HepG2 (cell line): ENCODE results near the gene SPDYE4. TPM values are rescaled to one million over a fixed set of nuclear protein-coding genes. Genes with fewer than 3 reads are reported as not detected.

Source experiments
- ATAC-seq: fragments of 200-7000 bp; cut with Tn5 transposase; 3 replicates; pipeline ENCODE4 v1.9.1; 2020; ENCODE audit warnings: mild to moderate bottlenecking, moderate library complexity
- BruUV-seq: library from RNA; stranded (reverse); fragments of 400-500 nt; replicated peaks from 2 replicates; lab custom pipeline; 2021; lab: Mats Ljungman, UMichigan
- CTCF ChIA-PET: fragments of 300-600 bp; formaldehyde crosslinking; extraction: SDS; loops from one replicate; lab custom pipeline; 2021; ENCODE audit warnings: low total read pairs, inconsistent platforms, low intra/inter-chr PET ratio; lab: Yijun Ruan, JAX
- POLR2A ChIA-PET: fragments of 350-600 bp; sonication (Branson Sonifier 250); formaldehyde crosslinking; loops from one replicate; lab custom pipeline; 2020; ENCODE audit warnings: antibody characterized with exemption, inconsistent platforms; lab: Yijun Ruan, JAX
- DNase-seq: peaks from one replicate; pipeline ENCODE4 v3.0.0-alpha.2; 2015; ENCODE audit warnings: low spot score
- FAIRE-seq: peaks from 3 replicates; lab custom pipeline; 2011; peaks lifted over from hg19 to GRCh38; lab: Jason Lieb, UNC
- H2AFZ ChIP-seq: one replicate; pipeline ENCODE4 v1.6.1; 2011; ENCODE audit warnings: low read length, inconsistent platforms
- H3K27ac ChIP-seq: fragments of 300-600 bp; 3 replicates; pipeline ENCODE4 v1.8.0; 2011; ENCODE audit warnings: mixed run types, mild to moderate bottlenecking, mixed read lengths, low read length, inconsistent platforms; ENCODE audit not compliant: insufficient read depth; ENCODE audit errors: extremely low read length
- H3K27me3 ChIP-seq, 2 experiments: fragments of 200-600 bp in 1 of 2; 2 replicates in 1 of 2; 3 replicates in 1 of 2; pipeline versions ENCODE4 v1.6.0 to v1.8.0; 2011; ENCODE audit warnings: low read length in 2 of 2, mild to moderate bottlenecking in 2 of 2, moderate library complexity in 2 of 2, inconsistent platforms in 1 of 2; ENCODE audit not compliant: insufficient read depth in 2 of 2, control insufficient read depth in 1 of 2
- H3K36me3 ChIP-seq, 2 experiments: fragments of 200-600 bp in 1 of 2; replicated peaks in 1 of 2; 2 replicates in 1 of 2; 3 replicates in 1 of 2; pipeline versions ENCODE4 v1.5.1 to v1.8.0; 2011; ENCODE audit warnings: low read length in 2 of 2, inconsistent platforms in 1 of 2; ENCODE audit not compliant: insufficient read depth in 2 of 2, control insufficient read depth in 1 of 2
- H3K4me1 ChIP-seq: 2 replicates; pipeline ENCODE4 v1.5.1; 2012; ENCODE audit warnings: low read length, inconsistent platforms; ENCODE audit not compliant: insufficient read depth
- H3K4me2 ChIP-seq: 2 replicates; pipeline ENCODE4 v1.6.0; 2011; ENCODE audit warnings: low read depth, low read length, inconsistent platforms
- H3K4me3 ChIP-seq, 3 experiments: fragments of 200-600 bp in 1 of 3; sonication (generic), shearing (Covaris generic) in 1 of 3; replicated peaks in 1 of 3; 2 replicates each; pipeline ENCODE4 v1.5.1; 2011 to 2016; ENCODE audit warnings: low read length in 3 of 3, inconsistent platforms in 2 of 3, low read depth in 2 of 3, mild to moderate bottlenecking in 2 of 3, control low read depth in 1 of 3, mixed read lengths in 1 of 3; ENCODE audit not compliant: insufficient read depth in 1 of 3
- H3K79me2 ChIP-seq: one replicate; pipeline ENCODE4 v1.6.1; 2011; ENCODE audit warnings: low read length, inconsistent platforms; ENCODE audit not compliant: insufficient read depth
- H3K9ac ChIP-seq: 2 replicates; pipeline ENCODE4 v1.6.0; 2011; ENCODE audit warnings: mild to moderate bottlenecking, low read depth, low read length, inconsistent platforms; ENCODE audit not compliant: insufficient read depth
- H3K9me3 ChIP-seq: 2 replicates; pipeline ENCODE4 v1.5.1; 2012; ENCODE audit warnings: mild to moderate bottlenecking, low read length
- H4K20me1 ChIP-seq: 2 replicates; pipeline ENCODE4 v1.6.0; 2011; ENCODE audit warnings: inconsistent platforms, mild to moderate bottlenecking, low read length, moderate library complexity; ENCODE audit not compliant: insufficient read depth
- ADNP ChIP-seq: sonication (generic); formaldehyde crosslinking; IDR thresholded peaks from 2 replicates; pipeline ENCODE4 v1.4.0; 2020; ENCODE audit warnings: missing genetic modification reagents
- CEBPG ChIP-seq: IDR thresholded peaks from 2 replicates; pipeline ENCODE4 v1.6.1; 2016
- MBNL3 ChIP-seq: fragments of 250-450 bp; sonication (Bioruptor Pico); conservative IDR thresholded peaks from 2 replicates; pipeline ENCODE4 v1.8.0; 2022; ENCODE audit warnings: mild to moderate bottlenecking, inconsistent platforms
- NAIF1 ChIP-seq: sonication (generic); formaldehyde crosslinking; IDR thresholded peaks from 2 replicates; pipeline ENCODE4 v1.5.0; 2020; ENCODE audit warnings: mild to moderate bottlenecking, missing genetic modification reagents, borderline replicate concordance
- NCOA5 ChIP-seq: sonication (generic); formaldehyde crosslinking; IDR thresholded peaks from 2 replicates; pipeline ENCODE4 v1.4.0; 2020; ENCODE audit warnings: missing genetic modification reagents
- RAD51 ChIP-seq: fragments of 450-650 bp; IDR thresholded peaks from 2 replicates; pipeline ENCODE4 v1.6.1; 2016; ENCODE audit warnings: borderline replicate concordance
- SALL1 ChIP-seq: sonication (generic); formaldehyde crosslinking; IDR thresholded peaks from 2 replicates; pipeline ENCODE4 v1.8.0; 2022; ENCODE audit warnings: mild to moderate bottlenecking, missing genetic modification reagents
- SMAD1 ChIP-seq: sonication (generic); formaldehyde crosslinking; IDR thresholded peaks from 2 replicates; pipeline ENCODE4 v1.4.0; 2020; ENCODE audit warnings: missing genetic modification reagents, low read depth, mild to moderate bottlenecking, borderline replicate concordance
- SRF ChIP-seq: IDR thresholded peaks from 2 replicates; pipeline ENCODE4 v1.6.1; 2011; ENCODE audit warnings: mild to moderate bottlenecking, low read depth, low read length, moderate library complexity
- ZIK1 ChIP-seq: sonication (generic); formaldehyde crosslinking; IDR thresholded peaks from 2 replicates; pipeline ENCODE4 v1.5.0; 2020; ENCODE audit warnings: mild to moderate bottlenecking, low read depth, missing genetic modification reagents, borderline replicate concordance
- ZNF205 ChIP-seq: IDR thresholded peaks from 2 replicates; pipeline ENCODE4 v1.6.1; 2018; ENCODE audit warnings: missing biosample characterization, missing genetic modification reagents
- ZNF766 ChIP-seq: sonication (generic); formaldehyde crosslinking; IDR thresholded peaks from 2 replicates; pipeline ENCODE4 v1.5.0; 2020; ENCODE audit warnings: missing genetic modification reagents, borderline replicate concordance
- WGBS: methylation state at CpG from one replicate; pipeline ENCODE4 v1.1.6; 2017; ENCODE audit warnings: low lambda C conversion rate; 5-methylcytosine and 5-hydroxymethylcytosine counted together
- in situ Hi-C: cut with HindIII; loops from 2 replicates; pipeline ENCODE4 v1.10.0; 2017; ENCODE audit warnings: low pct_unique_long_range_greater_than_20kb; ENCODE audit not compliant: extremely low pct_ligation_motif_present
- intact Hi-C: fragments of 100-400 bp; cut with micrococcal nuclease; formaldehyde crosslinking; loops from one replicate; pipeline ENCODE4 v1.10.0; 2022; ENCODE audit not compliant: unreplicated experiment
- polyA plus RNA-seq, 8 experiments: library from polyadenylated mRNA; depleted of rRNA in 3 of 8; stranded (reverse) in 7 of 8; unstranded in 1 of 8; fragments of >200 nt; fragmentation: Illumina TruSeq in 4 of 8; extraction: Trizol in 4 of 8; gene quantifications; 2 replicates each; pipeline versions ENCODE4 v1.2.1 to v1.2.3, GENCODE V29; 2011 to 2016; ENCODE audit warnings: low read depth in 4 of 8, missing spikeins in 1 of 8, mixed read lengths in 1 of 8; ENCODE audit not compliant: insufficient read depth in 1 of 8
- total RNA-seq, 5 experiments: library from RNA; depleted of rRNA; stranded (reverse); fragments of >200 nt; fragmentation: Illumina TruSeq; extraction: Trizol; gene quantifications; 2 replicates each; pipeline ENCODE4 v1.2.3, GENCODE V29; 2016; ENCODE audit warnings: low read depth in 1 of 5
- TF ChIP-seq, protein P1 (sequence below): sonication (generic); formaldehyde crosslinking; IDR thresholded peaks from 2 replicates; pipeline ENCODE4 v1.4.0; 2020; ENCODE audit warnings: missing genetic modification reagents
- TF ChIP-seq, protein P2 (sequence below): sonication (generic); IDR thresholded peaks from 2 replicates; pipeline ENCODE4 v1.6.1; 2016; ENCODE audit warnings: low read depth, borderline replicate concordance
- TF ChIP-seq, protein P3 (sequence below): sonication (generic); formaldehyde crosslinking; IDR thresholded peaks from 2 replicates; pipeline ENCODE4 v1.5.0; 2020; ENCODE audit warnings: mild to moderate bottlenecking, missing genetic modification reagents, moderate library complexity
- TF ChIP-seq, protein P4 (sequence below): sonication (generic); formaldehyde crosslinking; IDR thresholded peaks from 2 replicates; pipeline ENCODE4 v1.4.0; 2020; ENCODE audit warnings: mild to moderate bottlenecking, missing genetic modification reagents, borderline replicate concordance

Gene SPDYE4
- total and polyA plus RNA-seq, 2 of the 13 experiments (the other 11 are each of a cell fraction or from before 2014, with no cell fraction given): not detected

DNA sequence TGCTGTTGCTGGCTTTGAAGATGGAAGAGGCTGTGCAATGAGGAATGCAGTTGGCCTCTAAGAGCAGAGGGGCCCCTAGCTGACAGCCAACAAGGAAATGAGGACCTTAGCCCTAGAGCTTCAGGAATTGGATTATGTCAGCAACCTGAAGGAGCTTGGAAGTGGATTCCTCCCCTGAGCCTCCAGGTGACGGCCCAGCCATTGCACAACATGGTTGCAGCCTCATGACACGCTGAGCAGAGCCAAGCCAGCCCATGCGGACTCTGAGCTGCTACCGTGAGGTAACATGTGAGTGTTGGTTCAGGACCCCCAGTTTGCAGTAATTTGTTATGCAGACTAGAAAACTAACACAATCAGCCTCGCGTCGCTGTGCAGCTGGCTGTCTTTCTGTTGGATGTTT lies 33.9 kb downstream of the SPDYE4 start:
- ChIA-PET CTCF (no interaction called here), POLR2A (no interaction called here)
- WGBS: 16% methylated on average over 5 of the region's 7 CpGs
- no peak for TF ChIP-seq MBNL3 (CRISPR knock-in tag)
- TF ChIP-seq, protein P1, sequence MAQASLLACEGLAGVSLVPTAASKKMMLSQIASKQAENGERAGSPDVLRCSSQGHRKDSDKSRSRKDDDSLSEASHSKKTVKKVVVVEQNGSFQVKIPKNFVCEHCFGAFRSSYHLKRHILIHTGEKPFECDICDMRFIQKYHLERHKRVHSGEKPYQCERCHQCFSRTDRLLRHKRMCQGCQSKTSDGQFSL: no peak
- TF ChIP-seq NAIF1 (CRISPR knock-in tag): no peak
- TF ChIP-seq, protein P2, sequence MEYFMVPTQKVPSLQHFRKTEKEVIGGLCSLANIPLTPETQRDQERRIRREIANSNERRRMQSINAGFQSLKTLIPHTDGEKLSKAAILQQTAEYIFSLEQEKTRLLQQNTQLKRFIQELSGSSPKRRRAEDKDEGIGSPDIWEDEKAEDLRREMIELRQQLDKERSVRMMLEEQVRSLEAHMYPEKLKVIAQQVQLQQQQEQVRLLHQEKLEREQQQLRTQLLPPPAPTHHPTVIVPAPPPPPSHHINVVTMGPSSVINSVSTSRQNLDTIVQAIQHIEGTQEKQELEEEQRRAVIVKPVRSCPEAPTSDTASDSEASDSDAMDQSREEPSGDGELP: no peak
- no peak for TF ChIP-seq NCOA5
- TF ChIP-seq RAD51: no peak
- TF ChIP-seq ADNP (CRISPR knock-in tag): no peak
- TF ChIP-seq, protein P3, sequence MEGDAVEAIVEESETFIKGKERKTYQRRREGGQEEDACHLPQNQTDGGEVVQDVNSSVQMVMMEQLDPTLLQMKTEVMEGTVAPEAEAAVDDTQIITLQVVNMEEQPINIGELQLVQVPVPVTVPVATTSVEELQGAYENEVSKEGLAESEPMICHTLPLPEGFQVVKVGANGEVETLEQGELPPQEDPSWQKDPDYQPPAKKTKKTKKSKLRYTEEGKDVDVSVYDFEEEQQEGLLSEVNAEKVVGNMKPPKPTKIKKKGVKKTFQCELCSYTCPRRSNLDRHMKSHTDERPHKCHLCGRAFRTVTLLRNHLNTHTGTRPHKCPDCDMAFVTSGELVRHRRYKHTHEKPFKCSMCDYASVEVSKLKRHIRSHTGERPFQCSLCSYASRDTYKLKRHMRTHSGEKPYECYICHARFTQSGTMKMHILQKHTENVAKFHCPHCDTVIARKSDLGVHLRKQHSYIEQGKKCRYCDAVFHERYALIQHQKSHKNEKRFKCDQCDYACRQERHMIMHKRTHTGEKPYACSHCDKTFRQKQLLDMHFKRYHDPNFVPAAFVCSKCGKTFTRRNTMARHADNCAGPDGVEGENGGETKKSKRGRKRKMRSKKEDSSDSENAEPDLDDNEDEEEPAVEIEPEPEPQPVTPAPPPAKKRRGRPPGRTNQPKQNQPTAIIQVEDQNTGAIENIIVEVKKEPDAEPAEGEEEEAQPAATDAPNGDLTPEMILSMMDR (CRISPR knock-in tag): no peak
- TF ChIP-seq SMAD1 (CRISPR knock-in tag): no peak
- no peak for TF ChIP-seq ZIK1 (CRISPR knock-in tag)
- TF ChIP-seq ZNF766: no peak
- TF ChIP-seq SRF: no peak
- TF ChIP-seq, protein P4, sequence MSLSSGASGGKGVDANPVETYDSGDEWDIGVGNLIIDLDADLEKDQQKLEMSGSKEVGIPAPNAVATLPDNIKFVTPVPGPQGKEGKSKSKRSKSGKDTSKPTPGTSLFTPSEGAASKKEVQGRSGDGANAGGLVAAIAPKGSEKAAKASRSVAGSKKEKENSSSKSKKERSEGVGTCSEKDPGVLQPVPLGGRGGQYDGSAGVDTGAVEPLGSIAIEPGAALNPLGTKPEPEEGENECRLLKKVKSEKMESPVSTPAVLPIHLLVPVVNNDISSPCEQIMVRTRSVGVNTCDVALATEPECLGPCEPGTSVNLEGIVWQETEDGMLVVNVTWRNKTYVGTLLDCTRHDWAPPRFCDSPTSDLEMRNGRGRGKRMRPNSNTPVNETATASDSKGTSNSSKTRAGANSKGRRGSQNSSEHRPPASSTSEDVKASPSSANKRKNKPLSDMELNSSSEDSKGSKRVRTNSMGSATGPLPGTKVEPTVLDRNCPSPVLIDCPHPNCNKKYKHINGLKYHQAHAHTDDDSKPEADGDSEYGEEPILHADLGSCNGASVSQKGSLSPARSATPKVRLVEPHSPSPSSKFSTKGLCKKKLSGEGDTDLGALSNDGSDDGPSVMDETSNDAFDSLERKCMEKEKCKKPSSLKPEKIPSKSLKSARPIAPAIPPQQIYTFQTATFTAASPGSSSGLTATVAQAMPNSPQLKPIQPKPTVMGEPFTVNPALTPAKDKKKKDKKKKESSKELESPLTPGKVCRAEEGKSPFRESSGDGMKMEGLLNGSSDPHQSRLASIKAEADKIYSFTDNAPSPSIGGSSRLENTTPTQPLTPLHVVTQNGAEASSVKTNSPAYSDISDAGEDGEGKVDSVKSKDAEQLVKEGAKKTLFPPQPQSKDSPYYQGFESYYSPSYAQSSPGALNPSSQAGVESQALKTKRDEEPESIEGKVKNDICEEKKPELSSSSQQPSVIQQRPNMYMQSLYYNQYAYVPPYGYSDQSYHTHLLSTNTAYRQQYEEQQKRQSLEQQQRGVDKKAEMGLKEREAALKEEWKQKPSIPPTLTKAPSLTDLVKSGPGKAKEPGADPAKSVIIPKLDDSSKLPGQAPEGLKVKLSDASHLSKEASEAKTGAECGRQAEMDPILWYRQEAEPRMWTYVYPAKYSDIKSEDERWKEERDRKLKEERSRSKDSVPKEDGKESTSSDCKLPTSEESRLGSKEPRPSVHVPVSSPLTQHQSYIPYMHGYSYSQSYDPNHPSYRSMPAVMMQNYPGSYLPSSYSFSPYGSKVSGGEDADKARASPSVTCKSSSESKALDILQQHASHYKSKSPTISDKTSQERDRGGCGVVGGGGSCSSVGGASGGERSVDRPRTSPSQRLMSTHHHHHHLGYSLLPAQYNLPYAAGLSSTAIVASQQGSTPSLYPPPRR (CRISPR knock-in tag): no peak
- no peak for TF ChIP-seq ZNF205 (CRISPR knock-in tag)
- peak; percentile 80 for TF ChIP-seq CEBPG (CRISPR knock-in tag)
- TF ChIP-seq SALL1: peak; percentile 32; the same call in 1 of the 2 replicates

More for the DNA sequence above, 33.9 kb downstream of the SPDYE4 start:
- H4K20me1 ChIP-seq: no peaks in the 10 kb centered on the region
- peaks cover 0 to 2% of the 10 kb centered on the region in 2 experiments; a peak in 3 of 5 replicates for H3K27me3 ChIP-seq
- H3K4me3 ChIP-seq: no peak overlapping the region
- ATAC-seq (peak; percentile 70), DNase-seq (peak; percentile 12), FAIRE-seq (no peak)
- peak overlapping the region; percentile 13; the same call in 1 of the 2 replicates for H3K4me2 ChIP-seq
- H3K4me1 ChIP-seq: peaks cover 28% of the 10 kb centered on the region
- no TSS peak for BruUV-seq
- H3K79me2 ChIP-seq: no peaks in the 10 kb centered on the region
- no peaks in the 10 kb centered on the region for H3K9me3 ChIP-seq
- intact Hi-C loops (no loop called here), in situ Hi-C loops (no loop called here)
- no peak overlapping the region for H3K27ac ChIP-seq
- H3K9ac ChIP-seq: no peak overlapping the region
- no peaks in the 10 kb centered on the region for H3K36me3 ChIP-seq
- H2AFZ ChIP-seq: no peak overlapping the region
